ENCODE measurements around the gene INPP5J. TPM values are rescaled to one million over a fixed set of nuclear protein-coding genes. Genes with fewer than 3 reads are reported as not detected.

INPP5J gene
- total RNA-seq, 4 donors from 2014 or later = 0.22 to 2.4 (median 0.84) TPM

DNA sequence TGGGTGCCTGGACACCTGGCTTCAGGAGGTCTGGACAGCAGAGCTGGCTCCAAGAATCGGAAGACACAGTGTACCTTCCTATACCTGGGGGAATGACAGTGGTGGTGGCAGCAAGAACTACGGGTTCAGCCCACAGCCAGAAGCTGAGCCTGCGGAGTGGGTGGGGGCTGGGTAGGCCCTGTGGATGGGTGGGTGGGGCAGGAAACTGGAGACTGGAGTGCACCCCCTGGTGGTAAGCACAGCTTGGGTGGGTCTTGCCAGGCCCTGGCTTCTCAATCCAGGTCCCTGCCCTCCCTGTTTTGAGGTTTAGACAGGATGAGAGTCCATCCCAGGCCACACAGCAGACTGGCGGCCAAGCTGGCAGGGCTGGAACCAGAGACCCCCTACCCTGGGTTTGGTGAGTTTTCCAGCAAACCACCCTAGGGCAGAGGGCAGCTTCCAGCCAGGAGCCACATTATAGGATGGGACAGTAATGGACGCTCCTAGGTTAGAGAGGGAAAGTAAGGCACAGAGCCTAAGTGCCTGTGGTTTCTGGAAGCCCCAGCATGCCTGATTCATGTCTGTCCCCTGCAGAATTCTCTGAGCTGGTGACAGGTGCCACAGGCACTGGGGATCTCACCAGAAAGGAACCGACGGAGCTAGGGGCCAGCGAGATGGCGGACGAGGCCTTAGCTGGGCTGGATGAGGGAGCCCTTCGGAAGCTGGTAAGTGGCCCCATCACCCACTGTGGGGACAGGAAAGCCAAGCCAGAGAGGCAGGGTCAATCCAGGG lies 40.0 kb upstream of the INPP5J start:
- Histone ChIP-seq H3K9me3 (no peaks in the 10 kb centered on the region), H3K4me3 (peak overlapping the region; percentile 35 to 87 (median 68)), H3K36me3 (peaks cover 0 to 9% (median 3%) of the 10 kb centered on the region in 3 donors), H3K27me3 (no peaks in the 10 kb centered on the region), H3K4me1 (peaks cover 33 to 83% (median 46%) of the 10 kb centered on the region in 3 donors), H3K27ac (peak overlapping the region; percentile 85 to 98 (median 95))
- intact Hi-C loops (cut with DNase I) = loop anchor here (5.0 to 10.0 kb wide), 2 partner anchors 135 to 318 kb away; no protein-coding TSS in a partner anchor
- WGBS, 2 donors = 80 to 84% methylated on average over 1 to 7 of the region's 11 CpGs
- TF ChIP-seq POLR2A (IDR thresholded peaks at IDR 0.05) = no peak
- TF ChIP-seq, protein P1, sequence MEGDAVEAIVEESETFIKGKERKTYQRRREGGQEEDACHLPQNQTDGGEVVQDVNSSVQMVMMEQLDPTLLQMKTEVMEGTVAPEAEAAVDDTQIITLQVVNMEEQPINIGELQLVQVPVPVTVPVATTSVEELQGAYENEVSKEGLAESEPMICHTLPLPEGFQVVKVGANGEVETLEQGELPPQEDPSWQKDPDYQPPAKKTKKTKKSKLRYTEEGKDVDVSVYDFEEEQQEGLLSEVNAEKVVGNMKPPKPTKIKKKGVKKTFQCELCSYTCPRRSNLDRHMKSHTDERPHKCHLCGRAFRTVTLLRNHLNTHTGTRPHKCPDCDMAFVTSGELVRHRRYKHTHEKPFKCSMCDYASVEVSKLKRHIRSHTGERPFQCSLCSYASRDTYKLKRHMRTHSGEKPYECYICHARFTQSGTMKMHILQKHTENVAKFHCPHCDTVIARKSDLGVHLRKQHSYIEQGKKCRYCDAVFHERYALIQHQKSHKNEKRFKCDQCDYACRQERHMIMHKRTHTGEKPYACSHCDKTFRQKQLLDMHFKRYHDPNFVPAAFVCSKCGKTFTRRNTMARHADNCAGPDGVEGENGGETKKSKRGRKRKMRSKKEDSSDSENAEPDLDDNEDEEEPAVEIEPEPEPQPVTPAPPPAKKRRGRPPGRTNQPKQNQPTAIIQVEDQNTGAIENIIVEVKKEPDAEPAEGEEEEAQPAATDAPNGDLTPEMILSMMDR (IDR thresholded peaks at IDR 0.05) = peak in 5 of 6 experiments; percentile 32 to 59 (median 53)
- no peak for DNase-seq

DNA sequence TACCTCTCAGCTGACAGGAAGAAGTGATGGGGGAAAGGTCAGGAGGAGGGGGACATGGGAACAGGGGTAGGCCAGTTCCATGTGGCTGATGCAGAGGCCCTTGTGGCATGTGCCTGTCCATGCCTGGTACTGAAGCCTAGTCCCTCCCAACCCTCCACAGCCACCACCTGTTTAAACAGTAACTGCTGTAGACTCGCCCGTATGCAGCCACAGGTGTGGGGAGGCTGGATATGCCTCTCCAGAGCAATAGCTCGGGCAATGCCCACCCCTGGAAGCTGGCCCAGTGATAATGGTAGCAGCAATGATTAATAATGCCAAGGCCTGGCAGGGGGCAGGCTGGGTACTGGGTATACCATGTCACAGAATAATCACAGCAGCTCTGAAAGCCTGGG lies 39.4 kb upstream of the INPP5J start:
- Histone ChIP-seq H3K9me3 (no peaks in the 10 kb centered on the region), H3K27me3 (no peaks in the 10 kb centered on the region), H3K27ac (peak overlapping the region; percentile 85 to 98 (median 95)), H3K4me3 (peak overlapping the region in 3 of 4 donors; percentile 64 to 87 (median 72)), H3K36me3 (peaks cover 0 to 15% (median 7%) of the 10 kb centered on the region in 3 donors), H3K4me1 (peaks cover 33 to 83% (median 46%) of the 10 kb centered on the region in 3 donors)
- intact Hi-C loops (cut with DNase I) = loop anchor here (5.0 to 10.0 kb wide), 2 partner anchors 136 to 319 kb away; no protein-coding TSS in a partner anchor
- TF ChIP-seq POLR2A (IDR thresholded peaks at IDR 0.05) = no peak
- TF ChIP-seq, protein P1 (IDR thresholded peaks at IDR 0.05) = no peak
- WGBS, 2 donors = 33% methylated on average over 3 of the region's 3 CpGs; no CpG with 5 or more reads in 1 of the 2 donors
- no peak for DNase-seq

- 8 to 16% methylated on average over 11 of the region's 18 CpGs for WGBS, 2 donors
- intact Hi-C loops (cut with DNase I) = loop anchor here (5.0 to 10.0 kb wide), 2 partner anchors 137 to 319 kb away; no protein-coding TSS in a partner anchor
- Histone ChIP-seq H3K36me3 (peaks cover 0 to 23% (median 11%) of the 10 kb centered on the region in 3 donors), H3K27ac (peak overlapping the region; percentile 91 to 98 (median 95)), H3K4me3 (peak overlapping the region; percentile 61 to 87 (median 68)), H3K9me3 (no peaks in the 10 kb centered on the region), H3K27me3 (no peaks in the 10 kb centered on the region), H3K4me1 (peaks cover 33 to 84% (median 46%) of the 10 kb centered on the region in 3 donors)
- TF ChIP-seq, protein P1 (IDR thresholded peaks at IDR 0.05) = no peak
- no peak for TF ChIP-seq POLR2A (IDR thresholded peaks at IDR 0.05)
- no peak for DNase-seq
Measured at GRCh38 chr22:31083923-31084810, 38.6 kb upstream of the INPP5J start.

DNA sequence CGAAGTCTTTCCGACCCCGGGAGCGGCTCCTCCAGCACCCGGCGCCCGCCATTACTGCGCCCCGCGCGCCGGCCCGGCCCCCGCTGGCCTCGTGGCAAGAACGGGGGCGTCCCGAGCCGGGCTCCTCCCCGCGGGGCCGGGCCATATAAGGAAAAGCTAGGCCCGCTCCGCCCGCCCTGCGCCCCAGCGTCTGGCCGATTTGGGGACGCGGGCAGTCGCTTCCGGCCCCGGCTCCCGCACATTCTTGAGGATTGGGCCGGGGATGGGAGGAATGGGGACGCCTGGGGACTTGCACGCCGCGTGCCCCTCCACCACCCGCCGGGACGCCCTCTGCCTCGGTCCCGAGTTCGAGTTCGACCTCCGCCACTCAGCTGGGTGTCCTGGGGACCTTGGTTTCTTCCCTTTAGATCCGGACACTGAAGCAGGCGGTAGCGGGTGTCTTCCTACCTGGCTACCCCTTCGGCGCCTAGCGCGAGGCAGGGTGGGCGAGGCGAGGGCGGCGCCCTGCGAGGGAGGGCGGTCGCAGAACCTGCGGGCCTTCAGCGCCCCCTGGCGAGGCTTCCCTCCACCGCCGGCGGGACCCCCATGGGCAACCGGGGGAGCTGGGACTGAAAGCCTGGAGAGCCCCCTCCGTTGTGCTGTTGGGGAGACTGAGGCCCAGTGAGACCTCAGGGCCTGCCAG lies 37.8 kb upstream of the INPP5J start:
- TF ChIP-seq POLR2A (IDR thresholded peaks at IDR 0.05) = peak in 3 of 4 donors; percentile 46 to 87 (median 63)
- TF ChIP-seq, protein P1 (IDR thresholded peaks at IDR 0.05) = peak; percentile 74 to 93 (median 83)
- intact Hi-C loops (cut with DNase I) = loop anchor here (5.0 to 10.0 kb wide), 2 partner anchors 138 to 320 kb away; no protein-coding TSS in a partner anchor
- H3K27ac ChIP-seq = peak overlapping the region; percentile 91 to 98 (median 95)
- peaks cover 33 to 92% (median 46%) of the 10 kb centered on the region in 3 donors for H3K4me1 ChIP-seq
- peak; percentile 47 for DNase-seq
- H3K4me3 ChIP-seq = peak overlapping the region; percentile 61 to 87 (median 68)
- no peaks in the 10 kb centered on the region for H3K9me3 ChIP-seq
- H3K27me3 ChIP-seq = no peaks in the 10 kb centered on the region
- peaks cover 3 to 31% (median 15%) of the 10 kb centered on the region in 3 donors for H3K36me3 ChIP-seq
- WGBS, 2 donors = 0% methylated on average over 4 of the region's 69 CpGs; no CpG with 5 or more reads in 1 of the 2 donors

All from esophagus squamous epithelium (tissue), 5 donors.